DLD1 (cell line): Measurements from ENCODE around the gene MZB1.

Source experiments
- in situ Hi-C: cut with HindIII; loops from 2 replicates; pipeline ENCODE4 v1.10.0; 2017; ENCODE audit warnings: low sequenced_read_pairs

The MZB1 gene

DNA sequence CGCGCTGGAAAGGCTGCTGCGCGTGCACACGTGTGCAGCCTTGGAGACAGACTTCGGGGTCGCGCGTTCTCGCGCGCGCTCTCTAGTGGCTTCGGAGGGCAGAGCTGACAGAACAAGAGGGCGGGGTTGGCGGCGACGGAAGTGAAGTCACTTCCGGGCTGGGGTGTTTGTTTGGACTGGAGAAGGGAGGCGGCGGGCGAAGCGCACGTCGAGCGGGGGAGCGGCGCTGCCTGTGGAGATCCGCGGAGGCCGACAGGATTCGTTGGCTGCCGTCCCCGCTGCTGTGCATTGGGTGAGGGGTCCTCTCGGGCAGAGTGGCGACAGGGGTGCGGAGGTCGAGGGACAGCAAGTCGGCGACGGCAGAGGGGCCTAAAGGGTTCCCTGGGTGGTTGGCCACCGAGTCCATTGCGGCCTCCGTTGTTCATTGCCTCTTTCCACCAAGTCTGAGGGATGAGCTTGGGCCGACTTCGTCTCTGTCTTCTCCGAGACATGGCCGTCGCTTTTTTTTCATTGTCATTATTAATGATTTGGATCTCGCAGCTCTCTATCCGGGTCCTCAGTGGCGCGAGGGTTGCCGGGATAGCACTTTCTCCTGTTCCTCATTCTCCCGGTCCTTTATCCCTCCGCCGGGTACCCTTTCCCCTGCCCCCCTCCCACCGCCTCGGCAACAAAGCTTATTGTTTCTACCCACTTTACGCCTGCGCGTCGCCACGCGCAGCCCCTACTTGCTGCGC lies 47.9 kb downstream of the MZB1 start, which contains the start of gene PAIP2:
PAIP2 (plus strand) TSS at position 166 of the 734 bp plus-strand sequence. CDS start 21,931 bp downstream, outside the sequence.
- in situ Hi-C loops = no loop called here

DNA sequence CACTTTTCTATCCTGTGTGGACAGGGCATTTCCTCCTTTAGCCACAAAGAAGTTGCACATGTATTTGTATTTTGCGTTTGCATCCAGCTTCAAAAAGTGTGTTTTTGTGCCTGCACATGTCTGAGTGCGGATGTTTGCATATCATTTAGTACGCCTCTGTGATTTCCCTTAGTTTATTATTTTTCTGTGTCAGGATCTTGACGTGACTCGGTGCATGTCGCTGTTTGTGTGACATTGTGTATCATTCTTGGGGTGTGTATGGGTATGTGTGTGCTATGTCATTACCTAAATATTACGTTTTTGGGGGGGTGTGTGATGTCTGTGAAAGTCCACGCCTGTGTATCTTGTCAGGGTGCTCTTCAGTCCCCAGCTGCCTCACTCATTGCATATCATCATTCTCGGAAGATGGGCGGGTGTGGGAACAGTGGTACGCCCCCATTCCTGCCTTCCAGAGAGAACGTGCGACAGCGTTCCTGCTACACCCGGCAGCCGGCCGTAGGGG lies 48.5 kb downstream of the MZB1 start:
- in situ Hi-C loops = no loop called here

GRCh38 chr5:139340051-139340450 lies 49.7 kb downstream of the MZB1 start:
- in situ Hi-C loops = no loop called here
